Left lung (tissue), 10 donors: ENCODE measurements around the gene GAGE12F. TPM values are rescaled to one million over a fixed set of nuclear protein-coding genes. Genes with fewer than 3 reads are reported as not detected.

Experiments
- ATAC-seq: fragments of 200-7000 bp; cut with Tn5 transposase; one replicate; pipeline ENCODE4 v1.9.1; 2020; ENCODE audit warnings: moderate library complexity
- DNase-seq, 4 donors: peaks; one replicate each; pipeline ENCODE4 v3.0.0-alpha.2; 2013 to 2020
- H3K27ac ChIP-seq, 2 donors: fragments of 200-600 bp; sonication (generic) in 1 of 2; one replicate each; pipeline versions ENCODE4 v1.5.0 to v1.8.0; 2020 to 2021
- H3K27me3 ChIP-seq, 2 donors: fragments of 200-600 bp; sonication (generic) in 1 of 2; one replicate each; pipeline versions ENCODE4 v1.5.0 to v1.8.0; 2020 to 2021
- H3K36me3 ChIP-seq, 2 donors: fragments of 200-600 bp; sonication (generic) in 1 of 2; one replicate each; pipeline versions ENCODE4 v1.5.0 to v1.8.0; 2020 to 2021
- H3K4me1 ChIP-seq, 2 donors: fragments of 200-600 bp; one replicate each; pipeline ENCODE4 v1.8.0; 2021
- H3K4me3 ChIP-seq, 2 donors: fragments of 200-600 bp; sonication (generic) in 1 of 2; one replicate each; pipeline versions ENCODE4 v1.5.0 to v1.8.0; 2020 to 2021; ENCODE audit warnings: mild to moderate bottlenecking in 1 of 2
- H3K9me3 ChIP-seq, 2 donors: fragments of 200-600 bp; sonication (generic) in 1 of 2; one replicate each; pipeline versions ENCODE4 v1.5.0 to v1.8.0; 2020 to 2021
- CTCF ChIP-seq, 2 donors: fragments of 200-600 bp; sonication (generic) in 1 of 2; IDR thresholded peaks; one replicate each; pipeline versions ENCODE4 v1.5.0 to v1.8.0; 2021; ENCODE audit warnings: antibody characterized with exemption in 2 of 2
- intact Hi-C, 2 donors: fragments of 100-400 bp; cut with DNase I; formaldehyde crosslinking; loops; one replicate each; pipeline versions ENCODE4 v1.11.2 to v1.14.2; 2022
- polyA plus RNA-seq, 6 donors: library from polyadenylated mRNA; unstranded; fragments of 120-200 nt; gene quantifications; one replicate each; pipeline ENCODE4 v1.2.1, GENCODE V29; 2013; ENCODE audit not compliant: insufficient read length in 6 of 6
- total RNA-seq, 2 donors: library from RNA; stranded (reverse); fragmentation: NEBNext Ultra II Directional; extraction: Animal tissue kit (Norgen Biotek cat#: 25700); gene quantifications; one replicate each; pipeline ENCODE4 v1.2.1, GENCODE V29; 2021
- donor health status: DM: no; HTN: yes; CAD: no.
- donor health status: DM: no; HTN: no; CAD: no.

GAGE12F gene
- total and polyA plus RNA-seq, 8 donors, result not detected

- DNase-seq (no peak), ATAC-seq (no peak)
- intact Hi-C loops, result no loop called here
- no peak for TF ChIP-seq CTCF (IDR thresholded peaks at IDR 0.05)
- Histone ChIP-seq H3K4me3 (no peak overlapping the region), H3K9me3 (no peaks in the 10 kb centered on the region), H3K36me3 (no peaks in the 10 kb centered on the region), H3K4me1 (no peaks in the 10 kb centered on the region), H3K27me3 (peaks cover 0 to 7% of the 10 kb centered on the region in 2 donors), H3K27ac (no peak overlapping the region)
These were observed 50.2 kb downstream of the GAGE12F start for GRCh38 chrX:49610718-49611310.

Other genes starting within 250 kb of the GAGE12F start
- not detected for gene GAGE12J, start 238.8 kb upstream of the GAGE12F start, total RNA-seq
- gene GAGE12J, start 238.8 kb upstream of the GAGE12F start, polyA plus RNA-seq, result not detected
- not detected for gene GAGE13, start 229.3 kb upstream of the GAGE12F start, total RNA-seq
- gene GAGE13, start 229.3 kb upstream of the GAGE12F start, polyA plus RNA-seq, result not detected
- gene GAGE12C, start 28.7 kb upstream of the GAGE12F start, total RNA-seq, result not detected
- gene GAGE12C, start 28.7 kb upstream of the GAGE12F start, polyA plus RNA-seq, result not detected
- not detected for gene GAGE12D, start 19.1 kb upstream of the GAGE12F start, total RNA-seq
- not detected for gene GAGE12D, start 19.1 kb upstream of the GAGE12F start, polyA plus RNA-seq
- gene GAGE12E, start 9.6 kb upstream of the GAGE12F start, total RNA-seq, result not detected
- gene GAGE12E, start 9.6 kb upstream of the GAGE12F start, polyA plus RNA-seq, result not detected
- gene GAGE12G, start 9.6 kb downstream of the GAGE12F start, total RNA-seq, result not detected
- not detected for gene GAGE12G, start 9.6 kb downstream of the GAGE12F start, polyA plus RNA-seq
- not detected for gene GAGE12H, start 19.1 kb downstream of the GAGE12F start, total RNA-seq
- not detected for gene GAGE12H, start 19.1 kb downstream of the GAGE12F start, polyA plus RNA-seq
- not detected for gene GAGE2A, start 28.7 kb downstream of the GAGE12F start, total RNA-seq
- gene GAGE2A, start 28.7 kb downstream of the GAGE12F start, polyA plus RNA-seq, result not detected
- not detected for gene GAGE1, start 38.2 kb downstream of the GAGE12F start, total RNA-seq
- gene GAGE1, start 38.2 kb downstream of the GAGE12F start, polyA plus RNA-seq, result under 1 TPM in 1 of 6 donors, not detected in 5; 0.06 TPM
- not detected for gene PAGE1, start 135.1 kb downstream of the GAGE12F start, total RNA-seq
- gene PAGE1, start 135.1 kb downstream of the GAGE12F start, polyA plus RNA-seq, result not detected